NT2/D1 (cell line): ENCODE results near the gene RPH3AL.

ENCODE experiments used
- SUZ12 ChIP-seq: IDR thresholded peaks from 2 replicates; pipeline ENCODE4 v1.6.1; 2011; ENCODE audit not compliant: insufficient read length, insufficient read depth; ENCODE audit errors: extremely low read depth
- ZNF274 ChIP-seq: IDR thresholded peaks from 2 replicates; pipeline ENCODE4 v1.6.1; 2011; ENCODE audit warnings: mild to moderate bottlenecking, low read depth, low read length

DNA sequence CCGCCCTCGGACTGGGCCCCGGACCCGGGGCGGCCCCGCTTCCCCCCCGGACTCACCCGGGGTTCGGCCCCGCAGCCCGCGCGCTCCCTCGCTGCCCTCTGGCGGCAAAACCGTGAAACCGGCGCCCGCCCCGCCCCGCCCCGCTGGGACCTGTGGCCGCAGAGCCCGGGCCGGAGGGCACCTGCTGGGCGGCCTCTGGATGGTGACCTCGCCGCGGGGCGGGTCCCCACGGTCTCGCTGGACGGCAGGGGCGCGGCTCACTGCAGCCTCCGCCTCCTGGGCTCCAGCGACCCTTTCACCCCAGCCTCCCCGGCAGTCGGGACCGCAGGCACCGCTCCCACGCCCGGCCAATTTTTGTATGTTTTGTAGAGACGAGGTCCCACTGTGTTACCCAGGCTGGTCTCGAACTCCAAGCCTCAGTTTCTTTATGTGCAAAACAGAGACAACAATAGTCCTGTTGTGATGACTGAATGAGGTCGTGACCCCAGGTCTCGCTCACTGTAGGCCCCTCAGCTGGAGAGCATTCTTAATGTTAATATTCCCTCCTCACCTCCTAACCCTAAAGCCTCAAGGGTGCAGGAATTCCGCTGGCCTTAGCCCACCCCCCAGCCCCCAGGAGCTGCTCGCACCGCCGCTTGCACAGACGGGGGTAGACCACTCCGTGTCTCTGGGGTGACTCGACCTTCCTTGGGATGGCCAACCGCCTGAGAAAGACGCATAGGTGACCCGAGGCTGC, 33.7 kb upstream of the RPH3AL start:
- TF ChIP-seq ZNF274 = no peak
- TF ChIP-seq SUZ12 = no peak
